Activated T-cell treated with anti-CD3 and anti-CD28 coated beads, Interleukin-2, amount 50 U/mL, for 72 hours (primary cell): ENCODE measurements around the gene APOE. TPM values are rescaled to one million over a fixed set of nuclear protein-coding genes. Genes with fewer than 3 reads are reported as not detected.

Source experiments
- ATAC-seq, 2 donors: fragments of 150-1000 bp; cut with Tn5 transposase; replicated peaks in 1 of 2; 2 replicates each; pipeline ENCODE4 v1.10.0; 2021; ENCODE audit warnings: moderate library complexity in 2 of 2, mild to moderate bottlenecking in 1 of 2
- DNase-seq, 2 donors: peaks; one replicate each; pipeline ENCODE4 v3.0.0; 2021 to 2022; ENCODE audit warnings: mixed read lengths in 1 of 2
- H3K27ac Mint-ChIP-seq: one replicate; pipeline ENCODE4 v1.8.0; 2022; ENCODE audit warnings: mild to moderate bottlenecking, moderate library complexity, mixed read lengths
- H3K27me3 Mint-ChIP-seq: one replicate; pipeline ENCODE4 v1.8.0; 2022; ENCODE audit warnings: low read depth, mixed read lengths
- H3K36me3 Mint-ChIP-seq, 2 donors: one replicate each; pipeline ENCODE4 v1.8.0; 2022; ENCODE audit warnings: mixed read lengths in 2 of 2, mild to moderate bottlenecking in 1 of 2; ENCODE audit not compliant: insufficient read depth in 2 of 2
- H3K4me1 Mint-ChIP-seq: one replicate; pipeline ENCODE4 v1.8.0; 2022; ENCODE audit warnings: low read depth, mixed read lengths
- H3K4me3 Mint-ChIP-seq, 2 donors: one replicate each; pipeline ENCODE4 v1.8.0; 2022; ENCODE audit warnings: mild to moderate bottlenecking in 2 of 2, mixed read lengths in 2 of 2, moderate library complexity in 2 of 2
- H3K9me3 Mint-ChIP-seq, 2 donors: one replicate each; pipeline ENCODE4 v1.8.0; 2022; ENCODE audit warnings: mixed read lengths in 2 of 2
- total RNA-seq, 2 donors: library from RNA; stranded (reverse); gene quantifications; one replicate each; pipeline ENCODE4 v1.2.3, GENCODE V29; 2022

Gene APOE
- total RNA-seq, 2 donors from 2014 or later: 2.1 TPM

GRCh38 chr19:44890366-44891015, 15.1 kb upstream of the APOE start:
- peaks cover 2% of the 10 kb centered on the region in 2 donors for H3K9me3 Mint-ChIP-seq
- peak overlapping the region; percentile 79 to 80 for H3K4me3 Mint-ChIP-seq
- DNase-seq (peak; percentile 100), ATAC-seq (peak; percentile 86)
- peak overlapping the region; percentile 35 for H3K27ac Mint-ChIP-seq
- no peaks in the 10 kb centered on the region for H3K27me3 Mint-ChIP-seq
- peaks cover 0 to 10% of the 10 kb centered on the region in 2 donors for H3K36me3 Mint-ChIP-seq
- peaks cover 37% of the 10 kb centered on the region for H3K4me1 Mint-ChIP-seq

- Mint-ChIP-seq H3K36me3 (peaks cover under 1 to 14% of the 10 kb centered on the region in 2 donors), H3K4me1 (peaks cover 37% of the 10 kb centered on the region), H3K27ac (peak within 1 kb of the TSS; percentile 39), H3K27me3 (no peaks in the 10 kb centered on the region), H3K4me3 (peak within 1 kb of the TSS; percentile 82 to 83), H3K9me3 (peaks cover 2% of the 10 kb centered on the region in 2 donors)
- DNase-seq: peak; percentile 99 to 100
- no peak for ATAC-seq
Measured at GRCh38 chr19:44891016-44891882, 14.3 kb upstream of the APOE start, which contains the start of gene TOMM40. Gene TOMM40, plus strand, starts transcription at chr19:44891254. Its CDS starts 162 bp downstream, at chr19:44891416.

- Mint-ChIP-seq H3K9me3 (peaks cover 2% of the 10 kb centered on the region in 2 donors), H3K27me3 (no peaks in the 10 kb centered on the region), H3K27ac (peak overlapping the region; percentile 51), H3K4me3 (peak overlapping the region; percentile 82 to 83), H3K4me1 (peaks cover 37% of the 10 kb centered on the region), H3K36me3 (peaks cover 2 to 18% of the 10 kb centered on the region in 2 donors)
- no peak for DNase-seq
- no peak for ATAC-seq
Measured at GRCh38 chr19:44892932-44893331, 12.7 kb upstream of the APOE start.

GRCh38 chr19:44893332-44894051, 12.1 kb upstream of the APOE start:
- H3K27ac Mint-ChIP-seq: no peak overlapping the region
- no peak for ATAC-seq

GRCh38 chr19:44894052-44894400, 11.6 kb upstream of the APOE start:
- H3K36me3 Mint-ChIP-seq: peaks cover 2 to 18% of the 10 kb centered on the region in 2 donors
- no peaks in the 10 kb centered on the region for H3K27me3 Mint-ChIP-seq
- peaks cover 2% of the 10 kb centered on the region in 2 donors for H3K9me3 Mint-ChIP-seq
- no peak overlapping the region for H3K4me3 Mint-ChIP-seq
- peaks cover 35% of the 10 kb centered on the region for H3K4me1 Mint-ChIP-seq
- ATAC-seq (no peak), DNase-seq (no peak)
- no peak overlapping the region for H3K27ac Mint-ChIP-seq

More at GRCh38 chr19:44893332-44894051, 12.1 kb upstream of the APOE start:
- peaks cover 37% of the 10 kb centered on the region for H3K4me1 Mint-ChIP-seq
- peak overlapping the region in 1 of 2 donors; percentile 83 for H3K4me3 Mint-ChIP-seq
- H3K36me3 Mint-ChIP-seq: peaks cover 2 to 18% of the 10 kb centered on the region in 2 donors
- peaks cover 2% of the 10 kb centered on the region in 2 donors for H3K9me3 Mint-ChIP-seq
- DNase-seq: no peak
- H3K27me3 Mint-ChIP-seq: no peaks in the 10 kb centered on the region

GRCh38 chr19:44894946-44895345, 10.7 kb upstream of the APOE start:
- Mint-ChIP-seq H3K9me3 (no peaks in the 10 kb centered on the region), H3K36me3 (peaks cover 2 to 18% of the 10 kb centered on the region in 2 donors), H3K27ac (no peak overlapping the region), H3K4me1 (peaks cover 27% of the 10 kb centered on the region), H3K4me3 (no peak overlapping the region), H3K27me3 (no peaks in the 10 kb centered on the region)
- no peak for DNase-seq
- ATAC-seq: no peak

- no peaks in the 10 kb centered on the region for H3K27me3 Mint-ChIP-seq
- no peaks in the 10 kb centered on the region for H3K9me3 Mint-ChIP-seq
- no peak overlapping the region for H3K27ac Mint-ChIP-seq
- H3K36me3 Mint-ChIP-seq: peaks cover 5 to 23% of the 10 kb centered on the region in 2 donors
- DNase-seq: no peak
- no peak for ATAC-seq
- H3K4me3 Mint-ChIP-seq: no peak overlapping the region
- peaks cover 9% of the 10 kb centered on the region for H3K4me1 Mint-ChIP-seq
Measured at GRCh38 chr19:44897835-44898234, 7.8 kb upstream of the APOE start.

GRCh38 chr19:44900328-44901244, 5.0 kb upstream of the APOE start:
- DNase-seq (no peak), ATAC-seq (no peak)
- H3K27ac Mint-ChIP-seq: no peak overlapping the region
- no peaks in the 10 kb centered on the region for H3K4me1 Mint-ChIP-seq
- H3K27me3 Mint-ChIP-seq: peaks cover under 1% of the 10 kb centered on the region
- no peak overlapping the region for H3K4me3 Mint-ChIP-seq
- peaks cover 5 to 21% of the 10 kb centered on the region in 2 donors for H3K36me3 Mint-ChIP-seq
- no peaks in the 10 kb centered on the region for H3K9me3 Mint-ChIP-seq

- no peaks in the 10 kb centered on the region for H3K9me3 Mint-ChIP-seq
- H3K4me1 Mint-ChIP-seq: peaks cover 13% of the 10 kb centered on the region
- DNase-seq (no peak), ATAC-seq (no peak)
- H3K4me3 Mint-ChIP-seq: no peak overlapping the region
- H3K27ac Mint-ChIP-seq: no peak overlapping the region
- H3K27me3 Mint-ChIP-seq: peaks cover 17% of the 10 kb centered on the region
- peaks cover 3 to 13% of the 10 kb centered on the region in 2 donors for H3K36me3 Mint-ChIP-seq
Measured at GRCh38 chr19:44903216-44903601, 2.4 kb upstream of the APOE start.

GRCh38 chr19:44903602-44904425, 1.8 kb upstream of the APOE start:
- H3K9me3 Mint-ChIP-seq: no peaks in the 10 kb centered on the region
- no peak overlapping the region for H3K4me3 Mint-ChIP-seq
- no peak overlapping the region for H3K27ac Mint-ChIP-seq
- H3K4me1 Mint-ChIP-seq: peaks cover 13% of the 10 kb centered on the region
- ATAC-seq (peak; percentile 47 to 51), DNase-seq (peak; percentile 70 to 84)
- peaks cover 17% of the 10 kb centered on the region for H3K27me3 Mint-ChIP-seq
- H3K36me3 Mint-ChIP-seq: peaks cover 3 to 13% of the 10 kb centered on the region in 2 donors

- H3K27ac Mint-ChIP-seq: no peak overlapping the region
- no peak overlapping the region for H3K4me3 Mint-ChIP-seq
- ATAC-seq (no peak), DNase-seq (no peak)
- H3K9me3 Mint-ChIP-seq: no peaks in the 10 kb centered on the region
- peaks cover 13% of the 10 kb centered on the region for H3K4me1 Mint-ChIP-seq
- H3K36me3 Mint-ChIP-seq: peaks cover 3 to 13% of the 10 kb centered on the region in 2 donors
- H3K27me3 Mint-ChIP-seq: peaks cover 17% of the 10 kb centered on the region
Measured at GRCh38 chr19:44904426-44904994, 1.1 kb upstream of the APOE start.
